Left forelimb (tissue), 1 donor: ENCODE measurements around the gene CLDN1.

Source experiments
- DNase-seq: peaks from one replicate; pipeline ENCODE4 v3.0.0-alpha.2; 2018; ENCODE audit warnings: low spot score

Gene CLDN1

DNA sequence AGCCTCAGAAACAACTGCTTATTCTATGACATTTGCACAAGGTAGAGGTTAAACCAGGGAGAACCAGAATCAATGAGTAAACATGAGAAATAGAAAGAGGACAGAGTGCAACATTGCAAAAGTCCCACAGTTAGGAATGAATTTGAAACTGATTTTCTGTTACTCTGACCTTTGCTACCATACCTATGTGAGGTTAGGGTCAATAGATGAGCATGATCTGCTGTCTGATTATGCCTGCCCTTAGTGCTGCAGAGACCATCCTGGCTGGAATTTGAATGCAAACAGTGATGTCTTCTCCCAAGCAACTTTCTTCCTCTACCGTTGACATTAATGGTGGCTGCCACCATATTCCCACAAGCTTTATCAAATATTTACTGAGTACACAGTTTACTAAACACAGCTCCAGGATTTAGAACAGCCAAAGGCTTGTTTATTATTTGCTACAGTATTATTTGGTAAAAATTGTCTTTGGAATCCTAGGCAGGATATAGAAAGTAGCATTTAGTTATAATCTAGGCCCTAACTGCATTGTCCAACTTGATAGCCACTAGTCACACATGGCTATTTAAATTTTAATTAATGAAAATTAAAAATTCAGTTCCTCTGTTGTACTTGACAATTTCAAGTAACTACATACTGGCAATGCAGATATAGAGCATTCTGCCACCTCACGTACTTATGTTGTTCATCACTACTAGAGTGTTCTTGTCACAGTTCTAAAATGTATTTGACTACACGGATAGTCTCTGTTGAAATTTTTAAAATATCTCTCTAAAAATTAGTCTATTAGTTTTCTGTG lies 8.9 kb upstream of the CLDN1 start:
- DNase-seq = no peak

DNA sequence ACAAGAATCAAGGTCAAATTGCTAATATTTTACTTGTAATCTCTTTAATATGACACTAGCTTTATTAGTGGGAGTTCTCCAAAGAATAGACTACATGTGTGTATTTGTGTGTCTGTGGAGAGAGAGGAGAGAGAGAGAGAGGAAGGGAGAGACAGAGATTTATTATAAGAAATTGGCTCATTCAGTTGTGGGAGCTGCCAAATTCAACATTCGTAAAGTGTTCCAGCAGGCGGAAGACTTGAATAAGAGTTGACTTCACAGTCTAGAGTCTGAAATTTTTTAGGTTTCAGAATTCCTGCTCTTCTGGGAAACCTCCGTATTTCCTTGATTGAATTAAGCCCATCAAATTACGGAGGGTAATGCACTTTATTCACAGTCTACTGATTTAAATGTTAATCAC lies 4.7 kb upstream of the CLDN1 start:
- DNase-seq = no peak

DNA sequence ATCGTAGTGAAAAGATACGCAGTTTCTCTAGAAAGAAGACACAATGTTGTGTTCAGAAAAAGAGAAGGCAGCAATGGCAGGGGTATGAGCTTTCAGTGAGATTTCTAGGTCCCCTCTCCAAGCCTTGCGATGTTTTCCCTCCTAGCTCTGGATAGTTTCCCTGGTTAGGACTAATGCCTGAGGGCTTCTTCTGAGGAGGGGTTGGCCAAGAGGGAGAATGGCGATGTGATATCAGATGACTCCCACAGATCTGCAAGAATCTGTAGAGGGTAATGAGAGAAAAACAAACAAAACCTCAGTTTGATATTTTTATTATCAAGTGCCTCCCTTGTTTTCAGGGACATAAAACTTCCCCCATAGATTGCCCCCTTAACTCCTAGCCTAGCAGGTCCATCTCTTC lies 4.1 kb upstream of the CLDN1 start:
- no peak for DNase-seq

DNA sequence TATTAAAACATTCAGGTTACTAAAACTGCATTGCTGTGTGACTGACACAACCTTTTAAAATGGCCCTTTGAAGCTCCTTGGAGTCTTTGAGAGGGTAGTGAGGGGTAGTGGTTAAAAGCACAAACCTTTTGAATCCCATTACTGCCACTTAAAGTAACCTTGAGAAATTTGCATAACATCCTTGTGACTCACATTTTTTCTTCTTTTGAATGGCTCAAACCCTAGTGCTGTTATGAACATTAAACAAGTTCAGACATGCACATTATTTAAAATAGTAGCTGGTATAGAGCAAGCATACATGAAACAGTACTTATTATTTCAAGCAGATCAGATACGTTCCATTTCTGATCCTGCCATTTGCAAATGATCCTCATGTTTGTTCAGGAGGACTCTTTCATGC lies 3.7 kb upstream of the CLDN1 start:
- no peak for DNase-seq

DNA sequence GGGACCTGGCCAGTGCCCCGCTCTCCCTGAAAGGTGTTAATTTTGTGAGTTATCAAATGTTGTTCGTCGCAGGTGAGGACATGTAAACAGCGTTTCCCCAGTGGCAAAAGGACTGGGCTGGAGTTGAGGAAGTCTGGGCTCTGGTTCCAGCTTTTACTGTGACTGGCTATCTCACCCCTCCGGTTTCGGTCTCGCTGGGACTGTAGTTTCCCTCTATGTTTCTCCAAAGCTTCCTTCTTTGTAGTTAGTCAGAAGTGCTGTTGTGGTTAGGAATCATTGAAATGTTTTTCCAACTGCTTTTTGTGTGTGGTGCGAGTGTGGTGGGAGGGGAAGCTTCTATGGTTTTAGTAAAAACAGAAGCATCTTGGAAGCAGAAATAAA lies 990 bp upstream of the CLDN1 start:
- no peak for DNase-seq

DNA sequence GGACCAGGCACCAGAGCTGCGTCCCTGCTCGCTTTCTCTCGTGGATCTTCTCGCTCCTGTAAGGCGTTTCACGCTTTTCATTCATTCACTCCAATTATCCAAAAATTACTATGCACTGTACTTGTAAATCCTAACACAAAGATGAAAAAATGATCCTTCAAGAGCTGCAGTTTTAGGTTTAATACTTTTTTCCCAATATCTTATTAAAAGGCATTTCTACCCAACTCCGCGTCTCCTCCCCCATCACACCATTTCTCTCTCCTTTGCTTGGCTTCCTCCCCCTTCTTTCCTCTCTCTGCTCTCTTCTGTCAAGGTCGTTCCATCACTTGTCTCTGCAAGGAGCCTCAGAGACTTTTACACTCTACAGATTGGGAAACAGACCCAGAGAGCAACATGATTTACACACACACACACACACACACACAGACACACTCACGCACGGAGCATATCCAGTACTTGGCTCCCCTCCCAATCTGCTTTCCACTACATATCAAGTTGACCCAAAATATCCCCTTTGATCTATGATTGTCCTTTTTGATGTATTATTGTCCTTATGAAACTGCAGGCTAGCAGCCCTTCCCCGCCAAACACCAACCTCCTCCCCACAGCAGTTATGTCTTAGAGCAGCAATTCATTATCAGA lies 479 bp upstream of the CLDN1 start:
- DNase-seq = no peak

DNA sequence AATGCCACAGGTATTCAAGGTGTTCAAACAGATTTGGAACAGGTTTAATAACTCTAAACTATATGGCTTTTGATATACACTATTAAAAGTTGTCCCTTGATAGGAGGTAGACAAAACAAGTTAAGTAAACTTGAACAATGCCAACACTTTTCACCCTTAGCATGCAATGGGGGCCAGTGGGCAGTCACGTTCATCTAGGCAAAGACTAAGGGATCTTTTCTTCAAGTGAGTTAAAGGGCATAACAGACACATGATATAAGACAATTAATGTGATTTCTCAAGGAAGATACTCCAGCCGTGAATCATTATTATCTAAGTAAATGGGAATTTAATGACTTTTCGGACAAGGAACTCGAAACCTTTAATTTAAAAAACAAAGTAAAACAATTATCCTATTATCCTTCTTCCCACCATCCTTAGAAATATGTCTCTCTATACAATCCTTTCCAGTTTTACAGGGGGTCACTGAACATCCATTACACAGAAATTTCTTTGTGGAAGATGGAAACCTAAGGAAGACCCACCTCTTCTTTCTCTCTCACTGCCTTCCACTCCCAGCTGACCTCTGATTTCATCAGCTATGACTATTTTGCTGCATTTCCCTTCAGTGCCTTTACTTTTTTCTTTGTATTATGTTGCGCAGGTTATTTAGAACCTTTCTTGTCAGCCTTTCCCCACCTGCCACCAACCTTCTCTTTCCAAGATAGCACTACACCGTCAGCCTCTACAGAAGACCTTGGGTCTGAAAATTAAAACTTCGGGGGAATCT lies 1.5 kb downstream of the CLDN1 start:
- no peak for DNase-seq

DNA sequence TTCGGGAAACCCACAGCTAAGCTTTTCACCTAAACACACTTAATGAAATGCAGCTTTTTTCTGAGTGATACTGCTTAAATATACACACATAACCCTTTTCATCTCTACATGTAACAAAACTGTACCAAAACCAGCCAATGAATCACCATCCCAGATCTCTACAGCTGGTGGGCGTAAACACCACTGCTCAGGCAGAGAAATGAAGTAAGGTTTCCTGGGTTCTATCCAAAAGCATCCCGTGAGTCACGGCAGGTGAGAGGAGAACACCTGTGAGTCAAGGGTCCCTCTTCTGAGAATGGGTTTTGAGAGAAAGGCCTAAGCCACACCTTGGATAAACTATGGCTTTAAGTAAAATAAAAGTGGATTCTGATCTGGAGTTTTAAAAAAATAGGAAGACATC lies 2.6 kb downstream of the CLDN1 start:
- DNase-seq = no peak

DNA sequence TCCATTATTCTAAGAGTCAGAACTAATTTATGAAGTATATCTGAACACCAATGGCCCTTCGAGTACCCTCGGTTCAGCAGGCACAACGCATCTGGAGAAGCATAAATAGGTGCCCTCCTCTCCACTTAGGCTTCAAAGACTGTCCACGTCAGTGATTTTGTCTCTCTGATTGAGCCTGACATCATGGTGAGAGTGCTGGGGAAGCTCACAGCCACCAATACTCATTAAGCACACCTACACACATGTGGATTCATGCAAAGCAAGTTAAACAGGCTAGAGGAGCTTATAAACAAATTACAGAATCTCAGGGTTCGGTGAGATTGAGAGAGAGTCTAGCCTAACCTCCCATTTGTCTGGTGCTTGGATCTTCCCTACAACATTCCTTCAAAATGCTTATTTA lies 3.6 kb downstream of the CLDN1 start:
- DNase-seq = no peak

DNA sequence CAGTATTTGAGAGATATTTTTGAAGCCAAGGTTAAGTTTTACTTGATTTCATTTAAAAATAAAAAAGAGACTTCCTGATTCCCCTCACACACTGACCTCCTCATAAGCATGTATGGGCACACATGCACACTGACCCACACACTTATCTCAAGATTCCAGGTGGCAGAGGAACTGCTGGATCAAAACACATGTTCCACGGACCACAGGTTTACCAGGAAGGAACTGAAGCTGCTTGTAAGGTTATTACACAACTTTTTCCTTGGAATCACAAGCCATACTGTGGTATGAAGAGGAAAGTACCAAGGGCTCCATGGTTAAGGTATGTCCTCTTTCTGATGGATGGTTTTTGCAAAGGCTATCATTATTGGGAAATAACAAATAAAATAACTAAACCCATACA lies 7.5 kb downstream of the CLDN1 start:
- DNase-seq = no peak

DNA sequence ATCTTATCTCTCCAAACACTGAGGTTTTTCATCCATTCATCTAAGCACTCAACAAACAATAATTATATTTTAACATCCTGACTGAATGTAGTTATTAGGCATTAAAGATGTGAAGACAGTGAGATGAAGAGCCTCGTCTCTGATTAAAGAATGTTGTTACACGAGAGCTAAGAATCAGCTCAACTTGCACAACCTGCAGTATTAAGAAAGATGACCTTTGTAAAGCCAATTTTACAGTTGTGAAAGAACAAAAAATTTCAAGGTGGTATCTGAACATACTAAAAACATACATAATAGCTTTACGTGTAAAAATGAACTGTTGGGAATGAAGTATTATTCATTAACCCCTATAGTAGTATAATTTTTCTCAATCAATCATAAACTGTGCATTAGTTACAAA lies 12.8 kb downstream of the CLDN1 start:
- DNase-seq = no peak

DNA sequence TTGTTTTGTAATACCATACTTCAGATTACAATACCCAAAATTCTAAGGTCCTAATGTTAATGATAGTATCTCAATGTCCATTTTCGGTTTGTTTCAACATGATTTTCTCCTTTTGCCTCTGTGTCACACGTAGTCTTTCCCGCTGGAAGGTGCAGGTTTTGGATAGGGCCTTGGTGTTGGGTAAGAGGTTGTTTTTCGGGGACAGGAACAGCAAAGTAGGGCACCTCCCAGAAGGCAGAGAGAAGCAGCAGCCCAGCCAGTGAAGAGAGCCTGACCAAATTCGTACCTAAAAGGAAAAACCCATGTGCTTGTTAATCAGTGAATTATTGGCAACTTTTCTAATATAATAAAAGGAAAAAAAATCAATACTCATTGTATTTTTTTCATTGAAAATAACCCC lies 14.1 kb downstream of the CLDN1 start:
- DNase-seq = no peak

DNA sequence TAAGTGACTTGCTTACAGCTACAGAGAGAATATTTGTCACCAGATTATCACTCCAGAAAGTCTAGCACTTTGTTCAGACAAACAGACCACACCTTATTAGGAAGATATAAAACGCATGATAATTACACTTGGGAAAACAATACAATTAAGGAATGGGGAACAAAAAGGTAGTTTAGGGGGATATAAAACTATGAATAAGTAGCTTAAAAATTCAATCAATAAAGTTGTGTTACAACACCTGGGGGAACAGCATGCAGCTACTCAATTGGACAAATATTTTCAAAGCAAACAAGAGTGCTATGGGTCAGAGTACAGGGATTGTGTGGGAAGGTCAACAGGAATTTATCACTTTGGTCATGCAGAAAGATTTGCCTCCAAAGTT lies 15.1 kb downstream of the CLDN1 start:
- no peak for DNase-seq

DNA sequence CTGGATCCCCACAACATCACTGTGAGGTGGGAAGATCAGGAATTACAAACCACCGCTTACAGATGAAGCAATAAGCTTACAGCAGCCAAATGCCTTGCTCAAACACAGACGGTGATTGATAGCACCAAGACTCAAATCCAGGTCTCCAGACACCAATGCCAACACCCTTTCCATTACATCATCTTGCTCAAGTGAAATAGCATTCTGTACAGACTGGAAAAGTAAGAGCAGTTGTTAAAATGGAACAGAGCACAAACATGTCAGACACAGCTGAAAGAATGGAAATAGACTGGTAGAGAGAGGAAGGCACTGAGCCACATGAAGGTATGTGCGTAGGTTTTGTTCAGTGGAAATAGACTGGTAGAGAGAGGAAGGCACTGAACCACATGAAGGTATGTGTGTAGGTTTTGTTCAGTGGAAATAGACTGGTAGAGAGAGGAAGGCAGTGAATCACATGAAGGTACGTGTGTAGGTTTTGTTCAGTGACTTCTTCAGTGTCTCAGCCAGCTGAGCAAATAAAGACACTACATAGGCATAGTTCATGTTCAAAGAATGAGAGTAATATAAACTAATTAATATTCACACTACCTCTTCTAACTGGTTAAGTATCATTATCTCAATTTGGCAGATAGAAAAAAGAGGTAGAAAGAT lies 15.6 kb downstream of the CLDN1 start:
- DNase-seq = no peak

DNA sequence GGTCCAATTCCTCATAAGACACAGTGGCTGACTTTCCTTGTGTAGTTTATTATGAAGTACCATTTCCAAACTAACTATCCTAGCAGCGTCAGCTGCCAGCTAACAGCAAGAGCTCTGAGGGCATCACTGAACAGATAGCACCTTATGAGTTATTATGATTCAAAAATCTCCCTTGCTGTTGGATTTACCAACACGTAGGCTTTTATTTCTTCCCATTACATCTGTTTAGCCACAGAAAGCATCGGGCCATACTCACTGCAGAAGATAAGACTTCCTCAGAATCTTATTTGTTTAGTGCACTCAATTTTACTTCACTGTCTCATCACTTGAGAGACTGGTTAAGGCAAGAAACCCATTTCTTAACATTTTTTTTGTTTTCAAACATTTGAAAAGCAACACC lies 16.2 kb downstream of the CLDN1 start:
- no peak for DNase-seq

DNA sequence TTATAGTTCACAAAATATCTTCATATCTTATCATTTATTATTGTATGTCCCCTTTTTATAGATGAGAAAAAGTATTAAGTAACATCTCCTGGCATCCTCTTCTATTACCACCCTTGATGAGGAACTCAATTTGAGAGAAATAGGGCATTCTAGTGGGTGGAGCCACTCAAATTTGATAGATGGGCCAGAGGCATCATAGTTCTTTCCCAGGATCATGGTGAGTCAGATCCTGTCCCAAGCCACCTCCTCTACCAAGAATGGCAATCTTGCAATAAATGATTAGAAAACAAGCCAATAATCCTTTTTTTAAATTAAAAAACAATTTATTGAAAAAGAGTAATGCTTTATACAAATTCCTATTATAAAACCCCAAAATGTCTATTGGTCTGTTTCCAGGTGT lies 16.8 kb downstream of the CLDN1 start:
- DNase-seq = no peak

DNA sequence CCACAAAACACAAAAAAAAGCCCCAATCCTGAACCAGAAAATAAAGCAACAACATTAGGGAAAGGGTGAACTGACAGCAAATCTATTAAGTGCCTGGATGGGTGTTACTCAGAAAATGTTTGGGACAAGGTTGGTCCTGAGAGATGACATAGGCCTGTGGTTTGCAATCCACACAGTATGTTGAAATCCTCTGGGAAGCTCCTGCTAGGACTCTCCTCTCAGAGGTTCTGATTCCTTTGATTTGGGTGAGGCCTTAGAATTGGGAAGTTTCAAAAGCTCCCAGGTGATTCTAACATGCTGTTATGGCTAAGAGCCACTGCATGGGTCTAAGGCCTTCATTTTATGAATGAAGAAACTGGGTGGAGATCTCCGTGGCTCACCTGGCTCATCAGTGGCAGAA lies 18.4 kb downstream of the CLDN1 start:
- no peak for DNase-seq

DNA sequence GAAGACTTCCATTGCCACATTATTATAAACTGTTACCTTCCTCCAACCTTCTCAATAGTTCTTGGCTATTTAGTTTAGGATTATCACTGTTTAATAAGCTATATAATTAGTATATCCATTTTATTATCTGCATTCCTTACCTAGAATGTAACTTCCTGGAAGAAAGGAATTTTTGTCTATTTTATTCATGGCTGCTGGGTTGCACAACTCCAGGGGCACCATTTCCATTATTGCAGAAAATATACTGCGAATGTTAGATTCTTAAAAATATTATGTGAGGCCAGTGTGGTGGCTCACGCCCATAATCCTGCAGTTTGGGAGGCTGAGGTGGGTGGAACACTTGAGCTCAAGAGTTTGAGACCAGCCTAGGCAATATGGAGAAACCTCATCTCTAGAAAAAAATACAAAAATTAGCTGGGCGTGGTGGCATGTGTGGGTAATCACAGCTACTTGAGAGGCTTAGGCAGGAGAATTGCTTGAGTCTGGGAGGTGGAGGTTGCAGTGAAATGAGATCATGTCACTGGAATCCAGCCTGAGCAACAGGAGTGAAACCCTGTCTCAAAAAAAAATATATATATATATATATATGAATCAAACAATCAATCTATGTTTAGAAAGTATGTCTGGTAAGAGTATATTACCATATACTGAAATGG lies 19.9 kb downstream of the CLDN1 start:
- DNase-seq = no peak

DNA sequence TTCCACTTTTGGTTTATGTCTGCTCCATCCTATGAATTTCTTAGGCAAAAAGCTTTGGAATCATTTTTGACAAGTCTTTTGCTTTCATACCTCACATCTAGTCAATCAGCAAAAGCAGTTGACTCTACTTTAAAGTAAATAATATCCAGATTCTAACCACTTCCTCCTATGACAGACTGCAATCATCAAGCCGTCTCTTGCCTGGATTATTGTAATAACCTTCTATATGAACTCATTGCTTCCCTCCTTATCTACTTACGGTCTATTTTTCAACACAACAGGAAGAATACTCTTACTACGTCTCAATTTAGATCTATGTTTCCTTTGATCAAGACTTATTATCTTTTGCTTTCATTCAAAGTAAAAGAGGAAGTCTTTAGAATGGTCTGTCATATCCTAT lies 20.7 kb downstream of the CLDN1 start:
- no peak for DNase-seq

DNA sequence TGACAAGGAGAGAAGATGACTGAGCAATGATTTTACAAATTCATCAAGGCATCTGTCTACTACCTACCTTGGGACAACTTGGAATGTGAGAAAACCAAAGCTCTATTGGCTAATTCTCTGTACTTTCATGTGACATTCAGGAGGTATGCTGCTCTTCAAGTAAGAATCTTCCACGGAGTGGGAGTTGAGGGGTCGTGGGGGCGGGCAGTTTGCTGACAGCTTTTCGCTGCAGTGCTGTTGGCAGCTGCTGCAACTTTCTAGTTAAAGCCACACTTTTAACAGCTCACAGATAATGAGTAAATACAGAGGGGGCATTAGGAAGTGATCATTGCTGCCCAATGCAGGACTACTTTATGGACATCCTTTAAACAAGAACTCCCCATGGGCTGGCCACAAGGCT lies 22.3 kb downstream of the CLDN1 start:
- DNase-seq = no peak

DNA sequence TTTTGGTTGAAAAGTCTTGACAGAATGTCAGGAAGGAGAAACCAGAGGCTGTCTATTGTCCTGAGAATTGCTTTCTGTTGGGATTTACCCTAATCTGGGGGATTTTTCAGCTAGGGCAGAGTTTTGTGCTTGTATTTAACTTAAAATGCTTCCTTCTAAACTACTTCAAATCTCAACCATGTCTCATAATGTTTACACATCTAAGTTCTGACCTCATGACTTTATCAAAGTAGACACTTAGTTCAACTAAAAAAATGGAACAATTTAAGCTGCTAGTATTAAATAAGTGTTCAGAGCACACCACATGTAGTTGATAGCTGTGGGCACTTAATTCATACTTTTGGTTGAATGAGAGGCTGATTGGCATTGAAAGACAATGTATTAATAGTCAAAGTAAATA lies 28.2 kb downstream of the CLDN1 start:
- no peak for DNase-seq

DNA sequence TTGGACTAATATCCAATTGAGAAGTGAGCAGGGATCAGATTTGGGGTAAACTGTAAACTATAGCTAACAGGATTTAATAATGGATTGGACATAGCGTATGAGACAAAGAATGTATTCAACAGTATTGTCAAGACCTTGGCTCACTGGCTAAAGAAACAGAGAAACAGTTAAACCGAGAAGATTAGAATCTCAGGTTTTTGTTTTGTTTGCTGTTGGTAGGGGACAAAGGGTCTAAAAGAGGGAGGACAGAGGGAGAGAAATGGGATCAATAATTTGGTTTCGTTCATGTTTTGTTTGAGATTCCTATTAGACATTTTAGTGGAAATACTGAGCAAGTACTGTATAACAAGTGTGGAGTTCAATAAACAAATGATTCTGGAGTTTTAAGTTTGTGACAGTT lies 28.6 kb downstream of the CLDN1 start:
- DNase-seq = no peak
